Skeletal muscle cell (primary cell): ENCODE data around the gene PSME1.

Experiments used
- DNase-seq: peaks from one replicate; pipeline ENCODE4 v3.0.0-alpha.2; 2010; ENCODE audit warnings: low read depth
- H3K4me3 ChIP-seq: 2 replicates; pipeline ENCODE4 v1.5.1; 2011; ENCODE audit warnings: low read depth, mild to moderate bottlenecking, control low read depth, low read length, moderate library complexity

The PSME1 gene

DNA sequence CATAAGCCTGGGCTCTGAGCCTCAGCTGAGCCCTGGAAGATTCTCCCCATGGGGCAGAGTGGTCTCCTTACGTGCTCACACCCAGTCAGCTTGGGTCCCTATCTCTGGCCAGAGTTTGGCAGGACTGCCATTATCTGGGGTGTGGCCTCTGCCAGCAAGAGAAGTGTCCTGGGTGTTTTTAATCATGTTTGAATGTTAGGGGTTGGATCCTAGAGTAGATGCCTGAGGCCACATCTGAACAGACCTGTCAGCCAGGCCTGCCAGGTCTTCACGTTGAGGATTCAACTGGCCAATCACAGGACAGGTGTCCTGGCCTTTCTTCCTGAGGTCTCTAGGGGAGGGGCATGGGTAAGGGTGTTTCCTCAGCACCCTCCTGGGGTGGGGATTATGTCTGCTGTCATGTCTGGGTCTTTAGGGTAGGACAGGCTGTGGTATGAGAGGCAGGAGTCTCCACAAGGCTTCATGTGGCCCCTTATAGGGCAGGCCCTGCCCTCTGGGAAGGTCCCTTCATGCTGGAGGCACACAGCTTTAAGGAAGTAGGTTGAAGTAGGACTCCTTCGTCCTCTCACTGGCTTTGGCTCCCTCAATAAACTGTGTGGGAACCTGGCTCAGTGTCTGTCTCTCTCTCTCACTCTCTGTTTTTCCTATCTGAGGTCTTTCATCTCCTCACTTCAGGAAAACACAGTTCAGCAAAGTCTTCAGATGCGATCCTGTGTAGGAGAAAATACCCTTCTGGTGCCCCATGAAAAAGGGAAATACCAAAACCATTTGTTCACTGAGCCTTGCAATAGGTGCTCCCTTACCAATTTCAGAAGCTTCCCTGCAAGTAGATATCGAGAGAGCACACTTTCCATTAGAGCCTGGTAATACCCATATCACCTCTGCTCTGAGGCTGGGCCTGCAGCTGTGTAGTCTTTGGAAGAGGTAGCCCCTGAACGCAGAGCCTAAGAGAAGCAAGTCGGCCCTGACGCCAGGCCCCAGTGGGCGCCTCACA, 12.3 kb upstream of the PSME1 start:
- DNase-seq, result no peak
- no peak overlapping the region for H3K4me3 ChIP-seq

- DNase-seq, result no peak
- no peak overlapping the region for H3K4me3 ChIP-seq
These were observed 9.1 kb upstream of the PSME1 start for GRCh38 chr14:24126939-24127338.

GRCh38 chr14:24127673-24128072, 8.3 kb upstream of the PSME1 start:
- no peak for DNase-seq
- H3K4me3 ChIP-seq, result no peak overlapping the region

DNA sequence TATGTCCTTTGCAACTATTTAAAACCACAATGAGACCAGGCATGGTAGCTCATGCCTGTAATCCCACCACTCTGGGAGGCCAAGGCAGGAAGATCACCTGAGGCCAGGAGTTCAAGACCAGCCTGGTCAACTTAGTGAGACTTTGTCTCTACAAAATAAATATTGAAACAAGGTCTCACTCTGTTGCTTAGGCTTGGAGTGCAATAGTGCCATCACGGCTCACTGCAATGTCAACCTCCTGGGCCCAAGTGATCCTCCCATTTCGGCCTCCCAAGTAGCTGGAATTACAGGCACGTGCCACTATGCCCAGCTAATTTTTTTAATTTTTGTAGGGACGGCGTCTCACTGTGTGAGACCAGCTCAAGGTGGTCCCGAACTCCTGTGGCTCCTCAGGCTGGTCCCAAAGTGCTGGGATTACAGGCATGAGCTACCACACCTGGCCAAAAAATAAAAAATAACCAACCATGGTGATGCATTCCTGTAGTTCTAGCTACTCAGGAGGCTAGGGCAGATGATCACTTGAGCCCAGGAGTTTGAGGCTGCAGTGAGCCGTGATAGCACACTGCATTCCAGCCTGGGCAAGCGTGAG, 6.5 kb upstream of the PSME1 start:
- H3K4me3 ChIP-seq, result no peak overlapping the region
- no peak for DNase-seq

GRCh38 chr14:24130380-24130716, 5.6 kb upstream of the PSME1 start, which contains the start of gene FITM1:
Gene FITM1 (plus strand): TSS chr14:24130659. CDS start chr14:24131564, 905 bp downstream.
- peak within 1 kb of the TSS; percentile 38 for H3K4me3 ChIP-seq
- no peak for DNase-seq

- peak; percentile 50 for DNase-seq
These were observed 5.1 kb upstream of the PSME1 start for GRCh38 chr14:24130717-24131548.

GRCh38 chr14:24131549-24131966, 4.4 kb upstream of the PSME1 start:
- peak overlapping the region; percentile 38 for H3K4me3 ChIP-seq

More at GRCh38 chr14:24130717-24131548, 5.1 kb upstream of the PSME1 start:
- H3K4me3 ChIP-seq, result no peak overlapping the region

GRCh38 chr14:24132061-24132685, 3.8 kb upstream of the PSME1 start:
- no peak for DNase-seq
- peak overlapping the region; percentile 38 for H3K4me3 ChIP-seq

More at GRCh38 chr14:24131549-24131966, 4.4 kb upstream of the PSME1 start:
- DNase-seq, result no peak

- no peak overlapping the region for H3K4me3 ChIP-seq
These were observed 3.0 kb upstream of the PSME1 start for GRCh38 chr14:24132976-24133375.

DNA sequence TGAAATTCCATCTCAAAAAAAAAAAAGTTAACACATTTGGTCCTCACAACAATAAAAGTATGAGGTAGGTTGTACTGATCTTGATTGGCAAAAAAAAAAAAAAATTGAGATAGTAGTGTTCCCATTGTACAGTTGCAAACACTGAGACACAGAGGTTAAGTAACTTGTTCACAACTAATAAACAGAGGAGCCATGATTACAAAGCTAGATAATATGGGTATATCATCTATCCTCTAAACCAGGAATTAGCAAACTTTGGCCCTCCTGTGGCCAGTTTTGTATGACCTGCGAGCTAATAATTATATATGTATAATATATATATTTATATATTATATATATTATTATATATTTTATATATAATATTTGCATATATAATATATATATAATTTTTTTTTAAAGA, 2.3 kb upstream of the PSME1 start:
- no peak overlapping the region for H3K4me3 ChIP-seq
- DNase-seq, result no peak

More at GRCh38 chr14:24132976-24133375, 3.0 kb upstream of the PSME1 start:
- DNase-seq, result no peak

- DNase-seq, result no peak
- peak overlapping the region; percentile 85 for H3K4me3 ChIP-seq
These were observed 485 bp upstream of the PSME1 start for GRCh38 chr14:24135584-24135833.

DNA sequence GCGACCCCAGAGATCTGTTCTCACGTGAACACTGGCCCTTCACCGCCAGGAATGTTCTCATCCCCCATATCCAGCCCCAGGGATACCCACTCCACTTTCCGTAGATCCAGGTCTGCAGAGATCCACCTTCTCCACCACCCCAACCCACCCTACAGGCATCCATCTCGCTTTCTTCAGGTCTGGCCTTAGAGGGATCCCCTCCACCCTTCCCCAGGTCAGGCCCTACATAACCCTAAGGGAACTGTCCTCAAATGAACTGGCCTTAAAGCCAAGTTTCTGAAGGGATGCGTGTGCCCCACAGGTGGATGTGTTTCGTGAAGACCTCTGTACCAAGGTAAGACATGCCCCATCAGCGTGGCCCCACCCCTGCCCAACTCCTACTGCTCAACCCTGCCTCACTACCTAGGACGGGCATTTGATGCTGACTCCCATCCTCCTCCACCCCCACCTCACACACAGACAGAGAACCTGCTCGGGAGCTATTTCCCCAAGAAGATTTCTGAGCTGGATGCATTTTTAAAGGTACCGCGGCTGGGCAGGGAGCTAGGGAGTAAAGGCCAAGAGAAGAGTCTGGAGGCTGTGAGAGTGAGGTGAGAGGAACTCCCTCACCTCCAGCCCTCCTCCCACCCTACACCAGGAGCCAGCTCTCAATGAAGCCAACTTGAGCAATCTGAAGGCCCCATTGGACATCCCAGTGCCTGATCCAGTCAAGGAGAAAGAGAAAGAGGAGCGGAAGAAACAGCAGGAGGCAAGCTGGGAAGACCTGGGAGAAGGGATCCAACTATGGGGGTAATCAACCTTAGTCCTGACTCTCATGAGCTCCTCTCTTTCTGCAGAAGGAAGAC, 912 bp downstream of the PSME1 start:
- no peak for DNase-seq
- peak overlapping the region; percentile 85 for H3K4me3 ChIP-seq

GRCh38 chr14:24137529-24138395, 1.8 kb downstream of the PSME1 start:
- DNase-seq, result no peak
- no peak overlapping the region for H3K4me3 ChIP-seq

GRCh38 chr14:24138396-24139271, 2.6 kb downstream of the PSME1 start:
- DNase-seq, result no peak
- H3K4me3 ChIP-seq, result no peak overlapping the region

- peak overlapping the region; percentile 81 for H3K4me3 ChIP-seq
- DNase-seq, result no peak
These were observed 3.4 kb downstream of the PSME1 start for GRCh38 chr14:24139272-24139934.

DNA sequence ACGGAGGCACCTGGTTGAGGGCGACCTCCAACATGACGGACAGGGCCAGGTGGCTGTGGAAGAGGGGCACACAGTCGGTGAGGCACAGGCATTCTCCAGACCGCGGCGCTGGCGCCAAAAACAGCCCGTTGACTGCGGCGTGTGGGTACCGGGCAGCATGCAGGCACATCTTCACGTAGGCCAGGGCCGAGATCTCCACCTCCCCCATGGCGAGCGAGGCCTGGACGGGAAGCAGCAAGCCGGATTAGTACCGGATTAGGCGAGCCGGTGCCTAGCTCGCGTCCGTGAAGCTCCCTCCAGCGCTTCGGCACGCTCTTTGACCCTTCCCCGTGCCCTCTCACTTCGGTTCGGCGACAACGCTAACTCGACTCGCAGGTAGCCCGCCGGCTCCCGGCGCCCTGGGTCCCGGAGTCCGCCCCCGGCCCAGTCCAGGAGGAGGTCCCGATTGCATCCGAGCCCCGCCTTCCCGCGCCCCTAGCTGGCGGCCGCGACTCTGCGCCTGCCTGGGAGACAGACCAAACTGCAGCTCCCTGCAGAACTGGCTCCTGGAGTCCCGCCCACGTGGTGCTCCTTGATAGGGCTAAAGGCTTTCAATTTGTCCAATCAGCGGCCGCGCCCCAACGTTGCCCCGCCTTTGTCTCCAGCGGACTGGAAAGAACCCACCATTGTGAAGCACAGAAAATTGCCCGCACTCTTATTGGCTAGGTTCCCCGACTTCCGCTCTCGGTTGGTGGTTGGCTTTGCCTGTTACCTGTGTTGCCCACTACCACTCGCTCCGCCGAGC, 5.3 kb downstream of the PSME1 start, which contains the start of gene EMC9:
TSS of gene EMC9 (minus strand) at position 495 of the 784 bp plus-strand sequence. CDS start at position 208, 287 bp downstream.
- H3K4me3 ChIP-seq, result peak within 1 kb of the TSS; percentile 81
- peak; percentile 98 for DNase-seq
